Sigmoid colon (tissue), 4 donors: ENCODE measurements around the gene PGBD5.

Experiments
- CTCF ChIP-seq, 4 experiments: fragments of 450-650 bp in 3 of 4; fragments of 200-600 bp in 1 of 4; IDR thresholded peaks; one replicate each; pipeline ENCODE4 v1.5.1; 2016 to 2019; ENCODE audit warnings: antibody characterized with exemption in 4 of 4, mild to moderate bottlenecking in 3 of 4, moderate library complexity in 2 of 4
- EP300 ChIP-seq, 4 donors: sonication (generic); formaldehyde crosslinking; IDR thresholded peaks; one replicate each; pipeline ENCODE4 v1.6.1; 2017; ENCODE audit warnings: antibody characterized with exemption in 4 of 4
- POLR2A ChIP-seq, 2 donors: fragments of 450-650 bp; IDR thresholded peaks; one replicate each; pipeline ENCODE4 v1.6.1; 2016; ENCODE audit warnings: antibody characterized with exemption in 2 of 2, mild to moderate bottlenecking in 2 of 2, moderate library complexity in 2 of 2
- POLR2AphosphoS5 ChIP-seq, 4 donors: sonication (generic); formaldehyde crosslinking; IDR thresholded peaks; one replicate each; pipeline ENCODE4 v1.6.1; 2017; ENCODE audit warnings: antibody characterized with exemption in 4 of 4

GRCh38 chr1:230463760-230464159 is 37.6 kb upstream of the PGBD5 start:
- TF ChIP-seq CTCF (IDR thresholded peaks at IDR 0.05) = no peak
- TF ChIP-seq POLR2AphosphoS5 (IDR thresholded peaks at IDR 0.05) = no peak
- no peak for TF ChIP-seq POLR2A (IDR thresholded peaks at IDR 0.05)
- no peak for TF ChIP-seq EP300 (IDR thresholded peaks at IDR 0.05)
